ENCODE results near the gene VAV2.

Gene VAV2

DNA sequence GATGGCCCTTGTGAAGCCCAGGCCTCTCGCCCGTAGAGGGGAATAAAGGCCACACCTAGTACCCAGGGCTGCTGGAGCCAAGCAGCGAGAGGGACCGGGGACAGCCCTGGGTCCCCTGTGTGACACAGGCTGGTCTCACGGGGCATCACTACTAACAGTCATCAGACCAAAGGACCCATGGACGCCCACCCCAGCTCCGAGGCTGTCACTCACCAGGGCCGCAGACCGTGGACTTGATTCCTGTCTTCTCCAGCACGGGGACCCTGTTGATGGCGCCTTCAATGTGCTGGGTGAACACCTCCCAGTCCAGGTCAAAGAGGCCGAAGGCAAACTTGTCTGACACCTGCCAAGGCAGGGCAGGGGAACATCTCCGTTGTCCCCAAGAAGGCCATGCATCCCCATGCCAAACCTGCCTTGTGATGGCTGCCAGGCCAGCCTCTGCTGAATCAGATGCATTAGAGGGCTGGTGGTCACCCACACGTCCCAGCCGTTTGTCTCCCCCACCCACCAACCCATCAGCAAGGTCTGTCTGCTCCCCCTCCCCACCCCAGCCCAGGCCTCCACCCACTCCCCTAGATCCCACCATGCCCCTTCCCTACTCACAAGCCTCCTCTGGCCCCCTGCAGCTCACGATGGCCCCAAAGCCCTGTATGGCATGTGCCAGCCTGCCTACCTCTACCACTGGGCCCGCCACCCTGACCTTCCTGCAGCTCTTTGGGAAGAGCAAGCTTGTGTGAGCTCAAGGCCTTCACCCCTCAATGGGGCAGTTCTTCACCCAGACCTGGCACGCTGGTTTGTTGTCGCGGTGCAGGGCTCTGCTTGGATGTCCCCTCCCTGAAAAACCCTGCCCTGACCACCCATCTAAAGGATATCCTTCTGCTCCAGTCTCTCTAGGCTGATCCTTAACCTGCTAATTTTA, 274.8 kb downstream of the VAV2 start:
- peak; percentile 13 for DNase-seq

DNA sequence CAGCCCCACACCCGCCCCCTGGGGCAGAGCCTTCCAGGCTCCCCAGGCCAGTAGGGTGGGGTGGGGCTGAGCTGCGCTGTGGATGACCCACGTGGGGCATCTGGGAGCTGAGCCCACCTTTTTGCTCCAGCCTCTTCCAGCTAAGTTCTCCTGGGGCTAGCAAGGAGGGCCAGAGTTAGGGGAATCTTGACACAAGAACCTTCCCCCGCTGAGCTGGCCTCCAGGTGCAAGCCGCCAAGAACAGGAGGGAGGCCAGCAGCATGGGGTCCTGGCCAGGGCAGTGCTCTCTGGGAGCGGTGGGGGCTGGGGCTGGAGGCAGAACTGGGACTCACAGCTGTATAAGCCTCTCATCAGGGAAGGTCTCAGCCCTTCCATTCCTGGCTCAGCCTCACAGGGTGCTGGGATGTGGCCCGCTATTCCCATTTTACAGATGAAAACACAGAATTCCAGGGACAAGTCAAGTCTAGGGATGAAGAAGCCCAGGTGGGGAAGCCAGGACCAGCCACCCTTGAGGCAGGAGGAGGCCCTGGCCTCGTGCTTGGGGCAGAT, 275.5 kb downstream of the VAV2 start:
- peak; percentile 81 for DNase-seq

DNA sequence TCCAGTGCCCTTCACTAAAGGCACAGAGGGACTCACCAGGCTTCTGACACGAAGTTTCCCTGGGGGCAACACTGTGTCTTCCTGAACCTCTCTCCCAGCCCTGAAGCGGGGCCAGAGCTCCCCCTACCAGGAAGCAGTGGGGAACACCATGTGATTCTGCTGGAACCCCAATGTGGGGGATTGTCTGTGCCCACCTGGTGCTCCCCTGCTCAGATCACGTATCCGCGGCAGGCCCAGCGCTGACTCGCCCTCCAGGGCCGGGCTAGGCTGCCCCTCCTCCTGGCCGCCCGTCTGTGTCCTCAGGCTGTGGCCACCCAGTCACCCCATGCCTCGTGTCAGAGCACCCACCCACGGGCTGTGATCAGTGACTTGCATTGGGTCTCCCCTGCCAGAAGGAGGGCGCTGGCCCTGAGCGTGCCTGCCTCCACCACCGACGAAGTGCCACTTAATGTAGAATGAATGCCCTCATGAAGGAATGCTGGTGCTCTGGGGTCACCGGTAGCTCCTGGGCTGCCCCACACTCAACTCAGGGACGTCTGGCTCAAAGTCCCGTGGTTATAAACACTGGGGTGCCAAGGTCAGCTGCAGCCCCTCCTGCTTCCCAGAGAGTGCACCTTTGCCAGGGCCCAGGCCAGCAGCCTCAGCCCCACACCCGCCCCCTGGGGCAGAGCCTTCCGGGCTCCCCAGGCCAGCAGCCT, 276.1 kb downstream of the VAV2 start:
- DNase-seq, result peak; percentile 50

DNA sequence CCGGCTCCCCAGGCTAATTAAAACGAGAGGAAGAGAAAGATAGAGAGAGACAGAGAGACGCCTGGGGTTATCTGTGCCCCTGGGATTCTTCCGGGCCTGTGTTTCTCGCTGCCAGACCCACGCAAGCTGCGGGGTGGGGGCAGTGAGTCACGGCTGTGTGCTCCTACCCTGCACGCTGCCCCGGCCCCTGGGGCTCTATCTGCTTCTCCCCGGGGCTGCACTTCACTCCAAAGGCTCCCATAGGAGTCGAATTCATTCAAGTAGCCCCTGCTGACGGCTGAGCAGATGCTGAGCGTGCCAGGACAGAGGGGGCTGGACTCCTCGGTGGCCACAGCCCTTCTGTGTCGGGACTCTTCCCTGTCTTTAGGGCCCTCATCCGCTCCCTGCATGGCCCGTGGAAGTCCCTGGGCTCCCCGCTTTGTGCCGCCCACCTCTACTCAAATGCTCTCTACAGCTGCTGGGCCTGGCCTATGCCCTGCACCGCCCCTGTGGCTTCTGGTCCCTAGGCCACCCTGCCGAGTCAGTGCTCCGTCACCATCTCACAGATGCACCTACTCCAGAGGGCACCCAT, 276.7 kb downstream of the VAV2 start:
- no peak for DNase-seq

DNA sequence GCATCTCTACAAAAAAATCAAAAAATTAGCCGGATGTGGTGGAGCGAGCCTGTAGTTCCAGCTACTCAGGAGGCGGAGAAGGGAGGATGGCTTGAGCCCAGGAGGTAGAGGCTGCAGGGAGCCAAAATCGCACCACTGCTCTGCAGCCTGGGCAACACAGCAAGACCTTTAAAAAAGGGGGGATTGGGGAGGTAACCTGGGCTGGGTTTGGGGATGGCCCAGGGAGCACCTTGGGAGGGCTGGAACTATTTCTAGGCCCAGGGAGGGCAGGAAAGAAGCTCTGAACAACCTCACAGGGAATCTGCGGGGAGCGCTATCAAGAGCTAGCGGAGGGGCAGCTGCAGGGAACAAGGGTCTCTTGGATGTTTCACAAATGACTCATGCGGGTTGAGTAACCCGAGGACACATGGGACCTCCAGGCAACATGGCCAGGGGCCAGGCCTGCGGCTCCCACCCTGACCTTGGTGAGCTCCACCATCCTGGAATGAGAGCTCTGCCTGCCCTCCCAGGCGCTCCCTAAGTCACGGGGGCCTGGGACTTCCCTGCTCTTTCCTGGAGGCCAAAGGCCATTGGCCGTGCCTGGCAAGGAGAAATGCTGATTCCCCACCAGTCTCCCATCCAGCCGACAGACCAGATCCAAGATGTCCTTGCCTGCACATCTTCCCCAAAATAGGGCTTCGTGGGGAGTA, 277.4 kb downstream of the VAV2 start:
- DNase-seq, result peak; percentile 54

DNA sequence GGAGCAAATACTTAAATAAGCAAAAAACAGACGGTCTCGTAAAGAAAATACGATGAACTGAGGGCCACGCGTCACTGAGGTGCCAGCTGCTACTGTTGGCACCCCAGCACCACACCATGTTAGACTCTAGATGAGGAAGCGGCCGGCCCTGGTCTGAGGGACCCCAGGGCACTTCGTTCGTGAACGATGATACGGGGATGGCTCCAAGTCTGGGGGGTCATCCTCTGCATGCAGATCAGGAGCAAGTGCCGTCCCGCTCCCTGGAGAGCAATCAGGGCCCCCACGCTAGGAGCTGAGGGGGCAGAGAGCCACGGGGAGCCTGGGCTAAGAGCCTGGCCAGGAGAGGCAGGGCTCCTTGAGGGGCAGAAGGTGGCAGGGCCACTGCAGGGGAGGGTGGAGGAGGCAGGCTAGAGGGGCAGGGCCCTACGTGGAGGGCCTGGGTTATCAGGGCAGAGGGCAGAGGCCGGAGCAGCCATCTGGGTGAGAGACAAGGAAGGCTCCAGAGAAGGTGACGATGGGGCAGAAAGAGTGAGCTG, 278.1 kb downstream of the VAV2 start:
- no peak for DNase-seq

DNA sequence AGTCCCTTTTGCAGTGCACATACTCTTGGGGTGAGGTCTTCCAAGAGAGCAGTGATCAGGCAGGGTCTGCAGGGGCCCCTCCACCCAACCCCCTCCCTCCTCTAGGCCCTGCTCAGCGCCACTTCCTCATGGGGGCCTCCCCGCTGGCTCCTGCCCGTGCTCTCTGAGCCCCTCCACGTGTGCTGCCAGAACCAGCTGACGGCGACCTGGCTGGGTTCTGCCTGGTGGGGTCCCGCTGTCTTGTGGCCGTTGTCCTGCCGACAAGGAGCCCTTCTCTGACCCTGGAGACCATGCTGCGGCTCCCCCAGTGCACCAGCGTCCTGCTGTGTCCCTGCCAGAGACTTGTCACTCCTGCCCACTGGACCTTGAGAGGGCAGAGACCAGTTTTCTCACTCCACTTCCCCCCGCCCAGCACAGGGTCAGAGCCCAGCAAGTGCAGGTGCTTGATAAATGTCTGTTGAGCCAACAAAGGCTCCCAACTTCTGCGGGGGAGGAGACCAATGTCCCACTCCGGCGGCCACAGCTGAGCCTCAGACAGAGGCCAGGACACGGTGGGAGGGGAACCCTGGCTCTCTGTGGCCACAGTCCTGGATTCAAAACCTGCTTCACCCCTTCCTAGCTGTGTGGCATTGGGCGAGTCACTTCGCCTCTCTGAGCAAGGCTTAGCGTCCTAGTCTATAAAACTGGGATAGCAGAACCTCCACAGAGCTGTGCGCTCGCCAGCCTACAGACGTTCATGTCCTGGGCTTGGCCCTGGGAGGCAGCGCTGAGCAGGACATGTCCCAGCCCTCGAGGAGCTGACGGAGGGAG, 278.8 kb downstream of the VAV2 start:
- peak; percentile 12 for DNase-seq

DNA sequence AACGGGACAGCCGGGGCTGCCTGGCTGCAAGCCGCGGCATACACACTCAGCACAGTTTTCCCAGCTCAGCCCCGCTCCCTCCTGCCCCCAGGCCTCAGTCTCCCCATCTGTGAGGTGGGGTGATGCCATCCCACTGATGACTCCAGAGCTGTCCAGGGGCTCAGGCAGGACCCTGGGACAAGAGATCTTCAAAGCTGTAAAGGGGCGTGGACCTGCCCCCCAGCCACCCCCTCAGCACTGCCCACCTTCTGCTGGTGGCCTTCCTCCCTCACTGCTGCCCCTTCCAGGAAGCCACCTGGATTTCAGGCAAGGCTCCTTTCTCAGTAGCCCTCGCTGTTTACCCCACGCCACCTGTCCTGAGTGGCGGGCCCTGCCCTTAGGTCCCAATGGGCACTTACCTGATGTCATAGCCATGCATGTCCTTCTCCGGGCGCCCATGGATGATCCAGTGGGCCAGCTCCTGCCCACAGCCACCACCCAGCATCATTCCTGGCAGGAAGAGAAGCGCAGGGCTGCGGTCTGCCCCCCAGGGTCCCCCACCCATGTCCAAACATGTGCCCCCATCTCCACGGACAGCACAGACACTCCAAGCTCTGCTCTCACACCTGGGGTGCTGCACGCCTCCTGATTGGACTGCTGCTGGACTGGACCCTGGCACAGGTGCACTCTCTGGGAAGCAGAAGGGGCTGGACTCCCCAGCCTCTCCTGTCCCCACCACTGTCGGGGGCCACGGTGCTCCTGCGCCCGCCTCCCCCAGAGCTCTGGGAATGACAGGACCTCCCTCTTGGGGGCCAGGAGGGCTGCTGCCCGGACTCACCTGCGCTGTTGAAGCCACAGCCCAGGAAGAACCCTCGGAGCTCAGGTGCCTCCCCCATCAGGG, 279.7 kb downstream of the VAV2 start:
- DNase-seq, result peak; percentile 19

Measured in right hindlimb (tissue), 1 donor.